ENCODE data around the gene IVL.

IVL gene, protein sequence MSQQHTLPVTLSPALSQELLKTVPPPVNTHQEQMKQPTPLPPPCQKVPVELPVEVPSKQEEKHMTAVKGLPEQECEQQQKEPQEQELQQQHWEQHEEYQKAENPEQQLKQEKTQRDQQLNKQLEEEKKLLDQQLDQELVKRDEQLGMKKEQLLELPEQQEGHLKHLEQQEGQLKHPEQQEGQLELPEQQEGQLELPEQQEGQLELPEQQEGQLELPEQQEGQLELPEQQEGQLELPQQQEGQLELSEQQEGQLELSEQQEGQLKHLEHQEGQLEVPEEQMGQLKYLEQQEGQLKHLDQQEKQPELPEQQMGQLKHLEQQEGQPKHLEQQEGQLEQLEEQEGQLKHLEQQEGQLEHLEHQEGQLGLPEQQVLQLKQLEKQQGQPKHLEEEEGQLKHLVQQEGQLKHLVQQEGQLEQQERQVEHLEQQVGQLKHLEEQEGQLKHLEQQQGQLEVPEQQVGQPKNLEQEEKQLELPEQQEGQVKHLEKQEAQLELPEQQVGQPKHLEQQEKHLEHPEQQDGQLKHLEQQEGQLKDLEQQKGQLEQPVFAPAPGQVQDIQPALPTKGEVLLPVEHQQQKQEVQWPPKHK
- total RNA-seq: 0 reads per million in 2 donors

DNA sequence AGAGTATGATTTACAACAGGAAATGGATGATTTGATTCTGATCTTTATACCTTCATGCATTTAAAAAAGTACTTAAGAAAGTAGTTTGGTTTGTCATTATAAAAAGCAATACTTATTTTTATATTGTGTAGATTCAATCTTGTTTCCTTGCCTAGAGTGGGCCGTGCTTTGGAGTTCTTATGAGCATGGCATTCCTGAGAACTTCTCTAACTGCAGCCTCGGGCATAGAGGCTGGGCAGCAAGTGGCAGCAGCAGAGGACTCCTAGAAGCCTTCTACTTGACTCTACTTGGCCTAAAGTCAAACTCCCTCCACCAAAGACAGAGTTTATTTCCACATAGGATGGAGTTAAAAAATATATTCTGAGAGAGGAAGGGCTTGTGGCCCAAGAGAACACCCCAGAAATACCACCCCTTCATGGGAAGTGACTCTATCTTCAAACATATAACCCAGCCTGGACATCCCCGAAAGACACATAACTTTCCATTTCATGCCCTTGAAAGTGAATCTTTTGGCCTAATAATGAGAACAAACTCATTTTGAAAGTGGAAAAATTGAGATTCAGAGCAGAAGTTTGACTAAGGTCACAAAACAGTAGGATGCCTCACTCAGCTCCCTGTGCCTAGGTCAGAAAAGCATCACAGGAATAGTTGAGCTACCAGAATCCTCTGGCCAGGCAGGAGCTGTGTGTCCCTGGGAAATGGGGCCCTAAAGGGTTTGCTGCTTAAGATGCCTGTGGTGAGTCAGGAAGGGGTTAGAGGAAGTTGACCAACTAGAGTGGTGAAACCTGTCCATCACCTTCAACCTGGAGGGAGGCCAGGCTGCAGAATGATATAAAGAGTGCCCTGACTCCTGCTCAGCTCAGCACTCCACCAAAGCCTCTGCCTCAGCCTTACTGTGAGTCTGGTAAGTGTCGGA, at the start of gene IVL:
Gene IVL (plus strand): TSS at position 861 of the 916 bp plus-strand sequence. CDS start 1,252 bp downstream, outside the sequence.
- DNase-seq: no peak

DNA sequence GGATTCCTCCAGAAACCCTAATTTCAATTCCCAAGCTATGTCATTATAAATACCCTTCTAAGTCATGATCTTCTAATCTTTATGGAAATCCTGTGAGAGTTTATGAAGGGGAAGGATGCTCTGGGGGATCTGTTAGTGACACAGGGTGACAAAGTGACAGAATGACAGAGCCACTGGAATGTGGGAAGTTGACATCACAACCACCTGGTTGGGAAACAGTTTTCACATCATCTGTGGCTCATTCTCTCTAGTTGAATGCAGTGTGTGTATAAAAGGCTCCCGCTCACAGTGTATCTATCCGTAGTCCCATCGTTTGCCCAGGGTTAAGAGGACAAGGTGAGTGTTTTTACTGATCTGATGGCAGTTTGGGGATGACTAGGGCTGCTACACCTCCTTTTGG, 48.6 kb upstream of the IVL start, which contains the start of gene LCE7A:
Gene LCE7A (plus strand): TSS at position 301 of the 400 bp plus-strand sequence. CDS start 702 bp downstream, outside the sequence.
- no peak for DNase-seq

DNA sequence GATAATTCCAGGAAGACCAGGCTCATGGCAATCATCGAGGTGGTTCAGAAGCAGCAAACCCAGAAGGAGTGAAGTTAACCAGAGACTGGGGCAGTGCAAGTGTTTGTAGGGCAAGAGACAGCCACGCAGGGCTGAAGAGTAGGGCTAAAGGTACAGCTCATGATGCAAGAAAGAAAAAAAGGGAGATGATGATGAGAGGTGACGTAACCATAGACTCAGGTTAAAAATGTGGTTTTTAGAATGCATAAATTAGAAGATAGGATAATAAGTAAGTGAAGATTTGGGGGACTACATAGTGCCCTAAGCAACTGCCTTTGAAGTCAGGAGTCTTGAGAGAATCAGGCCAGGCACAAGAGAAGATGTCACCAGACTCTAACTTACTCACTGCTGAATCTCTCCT, 48.2 kb upstream of the IVL start:
- DNase-seq: no peak

DNA sequence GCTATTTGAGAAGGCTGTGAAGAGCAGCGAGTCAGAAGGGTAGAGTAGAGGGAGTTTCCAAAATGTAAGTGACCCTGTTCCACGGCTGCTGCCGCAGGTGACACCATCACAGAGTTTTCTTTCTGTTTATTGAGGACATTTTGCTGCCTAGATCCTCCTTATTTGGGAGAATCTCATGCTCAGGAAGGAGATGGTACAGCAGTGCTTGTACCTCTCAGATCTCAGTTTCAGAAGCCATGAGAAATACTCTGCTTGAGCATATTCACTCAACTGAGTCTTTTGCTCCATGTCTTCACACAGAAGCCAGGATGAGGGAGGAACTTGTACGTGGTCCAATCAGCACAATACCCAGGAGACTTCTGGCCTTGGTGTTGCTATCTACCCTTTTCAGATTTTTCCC, 47.0 kb upstream of the IVL start:
- DNase-seq: no peak

DNA sequence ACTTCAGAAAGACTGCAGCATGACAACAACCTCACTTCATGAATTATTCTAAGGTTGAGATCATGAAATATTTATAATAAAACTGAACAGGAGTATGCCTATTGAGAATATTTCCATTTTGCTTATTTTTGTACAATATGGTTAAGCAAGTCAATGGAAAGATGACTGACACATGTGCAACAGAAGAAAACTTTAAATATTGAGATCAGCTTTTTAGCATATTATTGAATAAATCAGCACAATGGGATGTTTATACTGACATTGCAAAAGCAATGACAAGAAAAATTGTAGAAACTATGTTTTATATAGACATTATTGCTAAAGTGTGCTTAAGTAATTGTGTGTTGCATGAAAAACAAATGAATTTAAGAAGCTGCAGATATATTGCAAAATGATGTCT, 43.9 kb upstream of the IVL start:
- DNase-seq: no peak

DNA sequence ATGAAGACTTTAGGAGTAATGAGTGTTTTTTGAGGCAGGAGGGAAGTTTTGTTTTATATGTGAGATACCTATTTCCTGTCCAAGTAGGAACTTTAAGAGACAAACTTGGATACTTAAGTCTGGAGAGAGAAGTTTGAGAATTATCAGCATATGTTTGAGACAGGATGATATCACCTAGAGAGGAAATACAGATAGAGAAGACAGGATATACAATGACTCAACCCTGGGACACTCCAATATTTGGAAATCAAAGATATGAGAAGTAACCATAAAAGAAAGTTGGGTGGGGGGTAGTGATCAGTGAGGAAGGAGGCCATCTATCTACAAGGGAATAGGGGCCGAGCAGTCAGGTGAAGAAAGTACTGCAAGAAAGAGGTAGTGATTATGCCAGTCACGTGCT, 42.0 kb upstream of the IVL start:
- no peak for DNase-seq

DNA sequence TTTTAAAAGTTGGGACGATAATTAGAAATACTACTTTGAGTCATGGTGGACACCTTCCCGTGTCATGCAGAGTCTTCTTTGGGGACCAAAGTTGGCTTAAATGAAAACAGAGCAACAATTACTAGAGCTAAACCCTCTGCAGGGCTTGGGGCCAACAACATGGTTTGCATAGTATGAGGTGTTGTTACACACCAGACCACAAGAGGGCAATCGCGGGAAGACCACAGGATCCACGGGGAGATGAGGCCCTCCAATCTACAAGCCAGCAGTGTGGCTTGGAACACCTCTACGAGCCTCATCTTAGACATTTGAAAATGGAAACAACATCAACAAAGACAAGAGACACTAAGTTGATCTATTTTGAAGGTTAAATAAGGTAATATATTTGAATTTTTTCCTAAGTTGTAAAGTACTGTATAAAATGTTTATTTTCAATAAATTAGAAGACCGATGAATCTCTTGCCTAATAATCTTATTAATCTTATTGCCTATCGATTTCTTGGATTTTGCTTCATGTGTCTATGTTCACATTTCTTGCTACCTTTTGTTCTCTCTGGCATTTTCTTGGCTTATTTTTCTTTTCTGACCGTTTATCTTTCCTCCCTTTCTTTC, 38.4 kb upstream of the IVL start:
- peak in 3 of 5 experiments; percentile 20 to 57 (median 34) for DNase-seq

DNA sequence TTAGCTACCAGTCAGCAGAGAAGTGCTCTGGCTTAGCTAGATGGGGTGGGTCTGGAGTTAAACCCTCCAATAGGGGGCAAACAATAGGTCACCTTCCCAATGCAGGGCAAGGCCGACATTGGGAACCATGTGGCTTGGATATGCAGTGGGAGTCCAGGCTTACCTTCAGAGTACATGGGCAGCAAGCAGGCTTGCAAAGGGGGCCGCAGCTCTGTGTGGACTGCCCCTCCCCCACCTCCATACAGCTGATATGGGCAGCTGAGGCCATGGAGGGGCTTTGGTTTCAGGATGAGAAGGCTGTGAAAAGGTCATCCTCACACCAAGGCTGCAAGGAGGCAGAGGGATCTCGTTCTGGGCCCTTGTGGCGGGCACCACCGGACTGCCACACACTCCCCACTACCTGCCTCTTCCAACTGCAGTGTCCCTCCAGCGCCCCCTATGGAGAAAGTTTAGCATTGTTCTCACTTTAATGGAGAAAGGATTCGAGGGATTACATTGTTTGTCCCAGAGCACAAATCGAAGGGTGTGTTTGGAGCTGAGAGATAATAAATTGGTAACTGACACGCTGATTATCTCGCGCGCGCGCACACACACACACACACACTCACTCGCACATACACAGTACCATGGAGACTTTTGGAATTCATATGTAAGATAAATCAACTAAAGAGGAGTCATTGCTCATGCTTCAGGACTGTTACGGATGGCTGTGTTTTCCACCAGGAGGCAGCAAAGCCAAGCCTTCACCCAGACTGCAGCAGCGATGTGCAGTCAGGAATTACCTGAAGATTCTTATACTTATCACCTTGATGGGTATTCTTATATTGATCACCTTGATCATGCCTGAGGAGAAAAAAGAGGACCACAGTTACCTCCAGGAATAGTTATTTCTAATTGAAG, 37.3 kb upstream of the IVL start:
- DNase-seq: peak in 1 of 5 experiments; percentile 10

DNA sequence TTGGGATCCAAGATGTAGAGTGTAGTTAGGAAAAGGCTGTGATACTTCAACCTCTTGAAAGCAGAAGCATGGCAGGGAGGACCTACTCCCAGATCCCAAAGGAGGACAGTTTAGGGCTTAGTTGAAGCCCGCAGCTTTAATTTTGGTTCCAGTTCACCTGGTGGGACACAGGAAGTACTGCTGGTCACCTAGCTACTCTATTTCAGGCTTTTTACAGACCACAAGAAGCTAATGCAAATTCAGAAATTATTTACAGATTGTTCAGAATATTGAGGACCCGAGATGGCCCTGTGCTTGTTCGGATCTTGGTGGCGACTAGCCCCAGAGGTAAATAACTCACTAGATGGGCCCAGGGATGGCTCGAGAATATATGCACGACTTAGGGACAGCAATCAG, 36.6 kb upstream of the IVL start:
- no peak for DNase-seq

DNA sequence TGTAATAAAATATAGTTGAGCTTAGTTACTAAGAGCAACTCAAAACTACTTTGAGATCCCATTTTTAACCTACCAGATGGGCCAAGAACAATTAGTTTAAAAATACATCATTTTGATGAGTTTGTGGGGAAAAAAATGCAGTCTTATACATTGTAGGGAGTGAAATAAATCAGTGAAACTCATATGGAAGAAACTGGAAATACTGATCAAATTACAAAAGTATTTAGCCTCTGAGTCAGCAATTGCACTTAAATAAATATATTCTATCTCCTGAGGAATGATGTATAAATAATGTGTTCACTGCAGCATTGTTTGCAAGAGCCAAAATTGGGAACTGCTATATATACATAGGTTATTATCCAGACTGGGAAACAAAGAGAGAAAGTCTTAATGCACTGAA, 34.9 kb upstream of the IVL start:
- no peak for DNase-seq

DNA sequence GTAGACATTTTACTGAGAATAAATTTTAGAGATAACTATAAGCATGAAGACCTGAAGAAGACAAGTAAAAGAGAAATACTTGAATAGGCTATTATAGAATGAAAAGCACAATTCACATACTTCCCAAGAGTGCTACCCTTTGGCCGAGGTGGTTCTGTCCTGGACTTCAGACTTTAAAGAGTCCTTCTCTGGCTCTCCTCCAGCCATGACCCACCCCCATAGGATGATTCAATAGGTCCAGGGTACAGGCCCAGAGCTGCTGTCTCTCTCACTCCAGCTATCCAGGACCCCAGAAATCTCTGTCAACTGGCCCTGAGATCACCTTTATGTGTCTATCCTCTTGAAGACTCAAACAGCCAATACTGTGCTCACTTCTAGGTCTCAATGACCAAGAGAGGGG, 31.5 kb upstream of the IVL start:
- DNase-seq: no peak

DNA sequence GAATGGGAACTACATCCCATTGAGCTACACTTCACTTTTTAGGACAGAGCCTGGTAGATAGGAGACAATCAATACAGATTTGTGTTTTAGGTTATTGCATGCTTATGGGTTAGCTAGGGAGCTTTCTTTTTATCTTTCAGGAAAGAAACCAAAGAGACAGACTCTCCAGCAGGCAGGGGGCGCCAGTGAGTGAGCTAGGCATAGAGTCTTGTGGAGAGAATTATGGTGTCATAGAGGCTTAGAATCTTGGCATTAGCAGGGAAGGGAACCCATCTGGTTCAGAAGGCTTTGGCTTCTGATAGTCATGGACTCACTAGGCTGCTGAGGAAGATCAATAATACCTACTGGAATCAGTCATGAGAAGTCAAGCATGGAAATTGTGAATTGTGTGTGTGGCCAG, 30.3 kb upstream of the IVL start, which contains the start of gene SMCP:
Gene SMCP (plus strand): TSS at position 281 of the 400 bp plus-strand sequence. CDS start 6,101 bp downstream, outside the sequence.
- peak in 1 of 5 experiments; percentile 6 for DNase-seq

DNA sequence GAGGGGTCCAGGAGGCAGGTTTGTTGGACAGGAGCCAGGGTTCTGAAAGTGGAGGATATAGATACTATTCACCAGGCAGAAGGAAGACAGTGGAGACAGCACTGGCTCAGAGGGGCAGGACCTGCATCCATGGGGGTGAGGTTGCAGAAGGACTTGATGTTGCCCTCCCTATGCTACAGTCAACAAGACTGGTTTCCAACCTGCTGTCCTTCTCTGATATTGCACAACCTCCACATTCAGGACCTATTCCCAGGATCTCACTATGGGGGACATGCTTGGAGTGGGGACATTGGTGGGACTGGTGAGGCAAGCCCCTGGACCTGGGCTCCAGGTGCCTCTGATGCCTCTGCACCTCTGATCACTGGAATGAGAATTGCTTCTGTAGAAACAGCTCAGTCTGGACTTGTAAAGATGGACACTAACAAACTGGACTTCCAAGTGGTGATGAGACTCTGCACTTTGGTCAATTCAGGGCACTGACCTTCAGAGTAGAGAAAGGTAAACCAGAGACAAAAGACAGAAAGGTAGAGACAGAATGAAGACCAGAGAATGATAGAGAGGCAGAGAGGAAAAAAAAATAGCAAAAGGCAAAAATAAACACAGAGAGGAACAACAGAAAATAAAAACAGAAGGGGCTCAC, 28.7 kb upstream of the IVL start:
- no peak for DNase-seq

DNA sequence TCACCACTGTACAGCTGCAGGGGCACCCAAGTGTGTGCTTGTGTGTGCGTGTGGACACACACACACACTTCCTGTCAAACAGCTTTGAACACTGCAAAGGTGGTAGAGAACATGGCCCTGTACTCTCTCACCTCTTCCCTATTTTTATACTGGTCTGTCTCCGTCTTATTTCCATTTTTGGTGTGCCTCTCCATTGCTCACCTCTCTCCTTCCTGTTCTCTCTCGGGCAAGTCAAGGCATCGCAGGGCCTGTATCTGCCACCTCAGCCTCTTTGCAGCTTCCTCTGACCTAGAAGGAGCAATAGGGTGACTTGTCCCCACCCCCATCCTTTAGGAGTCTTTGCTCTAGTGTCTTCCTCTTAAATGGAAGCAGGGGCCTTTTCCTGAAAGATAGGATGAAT, 28.0 kb upstream of the IVL start:
- no peak for DNase-seq

DNA sequence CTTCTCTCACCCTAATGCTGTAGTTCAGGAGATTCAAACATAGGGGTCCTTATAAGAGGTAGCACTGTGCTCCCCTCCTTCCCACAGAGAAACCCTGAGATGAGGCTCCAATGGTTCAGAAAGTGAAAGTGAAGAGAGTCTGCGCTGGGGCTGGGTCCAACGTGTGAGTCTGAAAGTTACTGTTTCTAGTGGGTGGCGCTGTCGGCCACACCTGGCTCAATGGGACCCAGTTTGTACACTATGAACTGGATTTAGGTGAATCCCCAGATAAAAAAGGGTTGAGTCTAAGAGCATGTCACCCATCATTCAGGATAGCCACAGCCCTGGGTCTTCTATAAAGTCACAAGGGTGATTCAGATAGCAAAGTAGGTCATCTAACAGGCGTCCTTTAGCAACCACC, 27.4 kb upstream of the IVL start:
- peak in 1 of 5 experiments; percentile 11 for DNase-seq

DNA sequence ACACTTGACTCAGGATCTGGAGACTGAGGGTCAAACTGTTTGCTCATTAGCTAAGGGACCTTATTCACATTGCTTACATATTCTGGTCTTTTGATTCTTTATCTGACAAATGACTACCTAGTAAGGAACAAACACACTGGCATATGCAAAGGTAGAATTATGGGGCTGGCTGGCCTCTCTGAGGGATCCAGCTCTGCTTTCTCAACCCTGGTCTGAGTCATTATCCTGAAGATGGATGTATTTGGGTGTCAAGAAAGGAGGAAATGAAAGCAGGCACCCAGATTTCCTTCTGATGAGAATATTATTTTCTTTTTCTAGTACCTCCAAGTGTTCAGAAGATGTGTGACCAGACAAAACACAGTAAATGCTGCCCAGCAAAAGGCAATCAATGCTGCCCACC, 24.3 kb upstream of the IVL start:
- DNase-seq: no peak

DNA sequence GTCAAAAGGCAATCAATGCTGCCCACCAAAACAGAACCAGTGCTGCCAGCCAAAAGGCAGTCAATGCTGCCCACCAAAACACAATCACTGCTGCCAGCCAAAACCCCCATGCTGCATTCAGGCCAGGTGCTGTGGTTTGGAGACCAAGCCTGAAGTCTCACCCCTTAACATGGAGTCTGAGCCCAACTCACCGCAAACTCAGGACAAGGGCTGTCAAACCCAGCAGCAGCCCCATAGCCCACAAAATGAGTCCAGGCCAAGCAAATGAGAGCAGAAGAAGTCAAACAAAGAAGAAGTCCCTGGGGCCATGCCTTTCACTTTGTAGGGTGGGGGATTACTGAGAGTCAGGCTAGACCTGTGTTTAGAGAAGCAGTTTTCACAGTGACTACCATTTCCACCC, 23.8 kb upstream of the IVL start:
- no peak for DNase-seq

DNA sequence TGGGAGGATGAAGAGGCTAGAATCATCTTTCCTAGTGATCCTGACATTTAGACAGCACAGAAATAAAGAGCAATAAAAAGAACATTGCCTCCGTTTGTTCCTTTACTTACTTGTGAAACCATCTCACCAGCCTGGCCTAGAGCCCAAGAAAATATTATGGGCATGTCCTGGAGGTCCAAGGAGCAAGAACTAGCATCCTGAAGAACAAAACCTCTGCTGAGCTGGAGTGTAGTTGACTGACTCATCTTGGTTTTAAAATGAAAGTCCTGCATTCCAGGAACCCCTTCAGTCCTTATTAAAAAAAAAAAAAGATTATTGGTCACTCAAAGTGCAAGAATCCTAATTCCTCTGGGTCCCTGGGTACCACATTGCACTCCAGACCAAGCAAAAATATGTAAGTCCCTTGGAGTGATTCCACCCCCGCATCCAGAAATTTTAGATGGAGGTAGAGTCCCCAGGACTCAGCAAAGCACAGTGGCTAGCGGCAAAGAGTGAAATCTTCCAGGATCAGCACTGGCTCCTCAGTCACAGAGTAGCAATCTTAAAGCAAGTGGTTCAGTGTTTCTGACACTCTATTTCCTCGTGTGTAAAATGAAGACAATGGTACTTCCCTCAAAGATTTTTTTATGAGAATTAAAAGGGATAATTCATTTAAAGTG, 23.3 kb upstream of the IVL start:
- no peak for DNase-seq

DNA sequence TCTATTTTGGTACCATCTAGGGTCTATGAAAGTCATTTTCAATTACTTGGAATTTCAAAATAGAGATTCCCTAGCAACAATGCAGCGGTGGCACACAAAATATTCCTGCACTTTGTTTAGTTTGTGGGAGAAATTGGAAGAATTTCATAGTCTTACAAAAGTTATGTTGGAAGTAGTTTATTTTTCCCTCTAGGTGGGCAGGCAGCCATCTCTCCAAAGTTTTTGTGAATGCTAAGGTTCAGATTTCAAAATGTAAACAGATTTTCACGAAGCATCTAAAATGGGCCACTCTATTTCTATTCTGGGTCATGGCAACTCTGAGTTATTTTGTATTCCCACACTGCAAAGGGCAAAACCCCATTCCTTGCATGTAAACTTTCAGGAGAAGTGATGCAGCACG, 22.3 kb upstream of the IVL start:
- no peak for DNase-seq

DNA sequence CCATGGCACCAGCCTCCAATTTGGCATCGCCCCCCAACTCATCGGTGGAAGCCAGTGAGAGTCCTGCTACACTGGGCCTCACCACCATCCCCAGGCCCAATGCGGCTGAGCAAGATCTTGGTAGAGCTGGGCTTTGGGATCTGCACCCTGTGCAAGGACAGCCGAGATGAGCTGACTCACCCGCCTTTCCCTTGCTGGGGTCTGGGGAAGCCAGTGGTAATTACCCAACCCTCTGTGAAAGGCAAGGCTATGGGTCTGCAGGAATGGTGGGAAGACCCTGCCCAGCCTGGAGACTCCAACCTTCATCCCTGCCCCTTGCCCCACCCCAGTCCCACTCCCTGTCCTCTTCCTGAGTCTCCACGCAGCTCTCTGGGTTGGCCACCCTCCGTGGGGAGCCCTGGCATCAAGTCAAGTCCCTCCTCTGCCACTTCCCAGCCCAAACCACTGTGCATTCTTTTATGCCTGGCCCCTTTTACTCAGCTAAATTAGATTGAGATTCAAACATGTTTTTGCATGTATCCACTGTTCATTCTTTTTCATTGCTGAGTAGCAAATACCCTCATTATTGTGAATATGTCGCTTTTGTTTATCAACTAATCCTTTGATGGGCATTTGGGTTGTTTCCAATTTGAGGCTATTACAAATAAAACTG, 21.5 kb upstream of the IVL start:
- DNase-seq: no peak
